Measurements from ENCODE around the gene PIH1D1. TPM values are rescaled to one million over a fixed set of nuclear protein-coding genes. Genes with fewer than 3 reads are reported as not detected.

PIH1D1 gene
- total and polyA plus RNA-seq, 2 of the 13 experiments (the other 11 are each of a cell fraction or from before 2014, with no cell fraction given): 110 to 137 TPM

DNA sequence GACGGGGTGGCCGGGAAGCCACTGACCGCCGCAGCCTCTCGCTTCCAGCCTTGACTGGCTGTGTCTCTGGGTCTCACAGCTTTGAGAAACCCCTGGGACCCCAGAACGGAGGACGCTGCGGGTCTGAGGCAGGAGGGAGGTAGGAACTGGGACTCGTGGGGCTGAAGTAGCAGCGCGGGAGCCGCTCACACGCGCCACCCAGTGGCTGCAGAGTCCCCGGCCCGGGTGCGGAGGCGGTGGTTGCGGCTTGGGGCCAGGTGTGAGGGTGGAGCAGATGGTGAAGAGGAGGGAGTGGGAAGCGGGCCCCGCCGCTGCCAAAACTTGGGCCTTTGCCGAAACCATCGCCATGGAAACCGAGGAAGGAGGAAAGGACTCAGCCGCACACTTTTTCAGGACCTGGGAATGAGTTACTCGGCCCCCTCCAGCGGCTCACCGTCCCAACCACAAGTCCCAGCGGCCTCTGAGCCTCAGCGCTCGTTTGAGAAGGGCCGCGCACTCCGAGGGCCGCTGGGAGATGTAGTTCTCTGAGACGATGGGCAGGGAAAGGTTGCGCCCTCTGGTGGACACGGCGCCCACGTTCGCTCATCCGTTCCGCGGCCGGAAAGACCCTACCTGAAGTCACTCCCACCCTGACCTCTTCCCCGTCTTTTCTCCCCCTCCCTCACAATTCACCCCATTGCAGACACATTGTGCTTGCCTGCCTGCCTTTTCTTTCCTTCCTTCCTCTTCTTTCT lies 8.1 kb downstream of the PIH1D1 start (continued):
- TF ChIP-seq TAF1 (CRISPR knock-in tag; IDR thresholded peaks at IDR 0.05) (peak; percentile 47; the same call in 1 of the 2 replicates), SNRNP70 (IDR thresholded peaks at IDR 0.05; ENCODE audit: low read depth, low read length) (no peak), ZNF773 (CRISPR knock-in tag; IDR thresholded peaks at IDR 0.05; ENCODE audit: borderline replicate concordance) (no peak), LCORL (IDR thresholded peaks at IDR 0.05) (no peak), LCORL (CRISPR knock-in tag; IDR thresholded peaks at IDR 0.05) (peak; percentile 61), RAD21 (CRISPR knock-in tag; IDR thresholded peaks at IDR 0.05) (peak; percentile 84), ZNF792 (CRISPR knock-in tag; IDR thresholded peaks at IDR 0.05) (peak; percentile 56; the same call in 1 of the 2 replicates), ZFP41 (CRISPR knock-in tag; IDR thresholded peaks at IDR 0.05; ENCODE audit: borderline replicate concordance) (no peak), NR2C2 (CRISPR knock-in tag; IDR thresholded peaks at IDR 0.05; ENCODE audit: borderline replicate concordance) (peak; percentile 77), ZSCAN31 (CRISPR knock-in tag; IDR thresholded peaks at IDR 0.05; ENCODE audit: low read depth) (0 out of 2 replicates have a peak, but pooled peaks have one; percentile 66), SNAI1 (CRISPR knock-in tag; IDR thresholded peaks at IDR 0.05; ENCODE audit: borderline replicate concordance) (0 out of 2 replicates have a peak, but pooled peaks have one; percentile 66), ZNF33A (CRISPR knock-in tag; IDR thresholded peaks at IDR 0.05; ENCODE audit: borderline replicate concordance) (0 out of 2 replicates have a peak, but pooled peaks have one; percentile 53), CHCHD3 (CRISPR knock-in tag; IDR thresholded peaks at IDR 0.05) (no peak), NFE2L2 (IDR thresholded peaks at IDR 0.05; ENCODE audit: low read length) (no peak), RORA (CRISPR knock-in tag; IDR thresholded peaks at IDR 0.05) (no peak), GATAD2A (CRISPR knock-in tag; IDR thresholded peaks at IDR 0.05) (0 out of 2 replicates have a peak, but pooled peaks have one; percentile 21), ETV6 (CRISPR knock-in tag; conservative IDR thresholded peaks at IDR 0.05) (peak; percentile 51; the same call in 1 of the 2 replicates)
- TF ChIP-seq, protein P1, sequence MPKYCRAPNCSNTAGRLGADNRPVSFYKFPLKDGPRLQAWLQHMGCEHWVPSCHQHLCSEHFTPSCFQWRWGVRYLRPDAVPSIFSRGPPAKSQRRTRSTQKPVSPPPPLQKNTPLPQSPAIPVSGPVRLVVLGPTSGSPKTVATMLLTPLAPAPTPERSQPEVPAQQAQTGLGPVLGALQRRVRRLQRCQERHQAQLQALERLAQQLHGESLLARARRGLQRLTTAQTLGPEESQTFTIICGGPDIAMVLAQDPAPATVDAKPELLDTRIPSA (CRISPR knock-in tag; IDR thresholded peaks at IDR 0.05; ENCODE audit: borderline replicate concordance): no peak
- TF ChIP-seq, protein P2, sequence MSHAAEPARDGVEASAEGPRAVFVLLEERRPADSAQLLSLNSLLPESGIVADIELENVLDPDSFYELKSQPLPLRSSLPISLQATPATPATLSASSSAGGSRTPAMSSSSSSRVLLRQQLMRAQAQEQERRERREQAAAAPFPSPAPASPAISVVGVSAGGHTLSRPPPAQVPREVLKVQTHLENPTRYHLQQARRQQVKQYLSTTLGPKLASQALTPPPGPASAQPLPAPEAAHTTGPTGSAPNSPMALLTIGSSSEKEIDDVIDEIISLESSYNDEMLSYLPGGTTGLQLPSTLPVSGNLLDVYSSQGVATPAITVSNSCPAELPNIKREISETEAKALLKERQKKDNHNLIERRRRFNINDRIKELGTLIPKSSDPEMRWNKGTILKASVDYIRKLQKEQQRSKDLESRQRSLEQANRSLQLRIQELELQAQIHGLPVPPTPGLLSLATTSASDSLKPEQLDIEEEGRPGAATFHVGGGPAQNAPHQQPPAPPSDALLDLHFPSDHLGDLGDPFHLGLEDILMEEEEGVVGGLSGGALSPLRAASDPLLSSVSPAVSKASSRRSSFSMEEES (CRISPR knock-in tag; IDR thresholded peaks at IDR 0.05): no peak
- TF ChIP-seq, protein P3, sequence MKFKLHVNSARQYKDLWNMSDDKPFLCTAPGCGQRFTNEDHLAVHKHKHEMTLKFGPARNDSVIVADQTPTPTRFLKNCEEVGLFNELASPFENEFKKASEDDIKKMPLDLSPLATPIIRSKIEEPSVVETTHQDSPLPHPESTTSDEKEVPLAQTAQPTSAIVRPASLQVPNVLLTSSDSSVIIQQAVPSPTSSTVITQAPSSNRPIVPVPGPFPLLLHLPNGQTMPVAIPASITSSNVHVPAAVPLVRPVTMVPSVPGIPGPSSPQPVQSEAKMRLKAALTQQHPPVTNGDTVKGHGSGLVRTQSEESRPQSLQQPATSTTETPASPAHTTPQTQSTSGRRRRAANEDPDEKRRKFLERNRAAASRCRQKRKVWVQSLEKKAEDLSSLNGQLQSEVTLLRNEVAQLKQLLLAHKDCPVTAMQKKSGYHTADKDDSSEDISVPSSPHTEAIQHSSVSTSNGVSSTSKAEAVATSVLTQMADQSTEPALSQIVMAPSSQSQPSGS (CRISPR knock-in tag; IDR thresholded peaks at IDR 0.05): no peak
- TF ChIP-seq, protein P4, sequence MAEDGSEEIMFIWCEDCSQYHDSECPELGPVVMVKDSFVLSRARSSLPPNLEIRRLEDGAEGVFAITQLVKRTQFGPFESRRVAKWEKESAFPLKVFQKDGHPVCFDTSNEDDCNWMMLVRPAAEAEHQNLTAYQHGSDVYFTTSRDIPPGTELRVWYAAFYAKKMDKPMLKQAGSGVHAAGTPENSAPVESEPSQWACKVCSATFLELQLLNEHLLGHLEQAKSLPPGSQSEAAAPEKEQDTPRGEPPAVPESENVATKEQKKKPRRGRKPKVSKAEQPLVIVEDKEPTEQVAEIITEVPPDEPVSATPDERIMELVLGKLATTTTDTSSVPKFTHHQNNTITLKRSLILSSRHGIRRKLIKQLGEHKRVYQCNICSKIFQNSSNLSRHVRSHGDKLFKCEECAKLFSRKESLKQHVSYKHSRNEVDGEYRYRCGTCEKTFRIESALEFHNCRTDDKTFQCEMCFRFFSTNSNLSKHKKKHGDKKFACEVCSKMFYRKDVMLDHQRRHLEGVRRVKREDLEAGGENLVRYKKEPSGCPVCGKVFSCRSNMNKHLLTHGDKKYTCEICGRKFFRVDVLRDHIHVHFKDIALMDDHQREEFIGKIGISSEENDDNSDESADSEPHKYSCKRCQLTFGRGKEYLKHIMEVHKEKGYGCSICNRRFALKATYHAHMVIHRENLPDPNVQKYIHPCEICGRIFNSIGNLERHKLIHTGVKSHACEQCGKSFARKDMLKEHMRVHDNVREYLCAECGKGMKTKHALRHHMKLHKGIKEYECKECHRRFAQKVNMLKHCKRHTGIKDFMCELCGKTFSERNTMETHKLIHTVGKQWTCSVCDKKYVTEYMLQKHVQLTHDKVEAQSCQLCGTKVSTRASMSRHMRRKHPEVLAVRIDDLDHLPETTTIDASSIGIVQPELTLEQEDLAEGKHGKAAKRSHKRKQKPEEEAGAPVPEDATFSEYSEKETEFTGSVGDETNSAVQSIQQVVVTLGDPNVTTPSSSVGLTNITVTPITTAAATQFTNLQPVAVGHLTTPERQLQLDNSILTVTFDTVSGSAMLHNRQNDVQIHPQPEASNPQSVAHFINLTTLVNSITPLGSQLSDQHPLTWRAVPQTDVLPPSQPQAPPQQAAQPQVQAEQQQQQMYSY (CRISPR knock-in tag; IDR thresholded peaks at IDR 0.05): no peak
